T-helper 1 cell (primary cell): ENCODE results near the gene EFNB2.

Experiments
- DNase-seq, 5 donors: peaks; one replicate each; pipeline ENCODE4 v3.0.0-alpha.2; 2012 to 2020

EFNB2 gene

GRCh38 chr13:106443607-106444322 is 91.7 kb downstream of the EFNB2 start:
- DNase-seq: no peak

DNA sequence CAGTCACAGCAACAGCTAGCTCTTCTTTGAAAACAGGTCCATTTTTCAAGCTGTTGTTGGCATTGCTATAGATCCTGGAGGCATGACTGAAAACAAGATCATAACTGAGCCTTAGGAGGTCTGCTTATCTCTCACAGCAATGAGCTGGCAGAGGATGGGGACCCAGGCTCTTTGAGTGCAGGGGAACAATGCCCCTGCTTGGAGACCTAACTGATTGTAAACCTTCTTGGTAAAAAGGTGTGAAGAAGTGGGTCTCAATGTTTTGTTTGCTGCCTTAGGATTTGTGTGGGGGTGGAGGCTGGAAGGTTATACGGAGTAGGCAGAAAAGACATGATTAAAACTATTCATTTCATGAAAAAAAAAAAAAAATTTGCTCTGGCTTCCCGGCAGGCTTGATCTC is 94.6 kb downstream of the EFNB2 start:
- no peak for DNase-seq
